HG03442 (cell line): ENCODE data around the gene VEZF1.

ENCODE experiments used
- ATAC-seq: cut with Tn5 transposase; IDR thresholded peaks from one replicate; pipeline ENCODE4 v1.9.1; 2021; ENCODE audit warnings: mild to moderate bottlenecking, moderate library complexity; ENCODE audit not compliant: unreplicated experiment

VEZF1 gene

DNA sequence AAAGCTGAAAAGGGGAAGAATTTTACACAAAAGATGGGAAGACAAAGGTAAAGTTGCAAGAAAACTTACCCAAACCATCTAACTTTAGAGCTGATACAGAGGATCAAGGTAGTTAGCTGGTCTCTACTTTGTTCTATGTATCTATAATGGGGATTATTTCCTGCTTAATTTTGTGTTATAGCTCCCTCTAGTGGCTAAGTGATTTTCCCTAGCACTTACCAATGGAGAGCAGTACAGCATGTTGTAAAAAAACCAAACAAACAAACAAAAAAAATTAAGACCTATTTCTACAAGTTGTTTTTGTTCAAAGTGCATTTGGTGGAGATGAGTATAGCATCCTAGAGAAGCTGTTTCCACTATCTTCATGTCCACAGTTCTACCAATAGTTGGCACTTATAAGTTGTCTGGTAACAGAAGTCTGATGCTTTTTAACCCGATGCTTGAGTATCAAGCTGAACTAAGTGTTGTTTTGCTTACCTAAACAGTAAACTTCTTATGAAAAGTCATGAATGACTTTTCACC, 11.5 kb upstream of the VEZF1 start:
- ATAC-seq, result no peak

DNA sequence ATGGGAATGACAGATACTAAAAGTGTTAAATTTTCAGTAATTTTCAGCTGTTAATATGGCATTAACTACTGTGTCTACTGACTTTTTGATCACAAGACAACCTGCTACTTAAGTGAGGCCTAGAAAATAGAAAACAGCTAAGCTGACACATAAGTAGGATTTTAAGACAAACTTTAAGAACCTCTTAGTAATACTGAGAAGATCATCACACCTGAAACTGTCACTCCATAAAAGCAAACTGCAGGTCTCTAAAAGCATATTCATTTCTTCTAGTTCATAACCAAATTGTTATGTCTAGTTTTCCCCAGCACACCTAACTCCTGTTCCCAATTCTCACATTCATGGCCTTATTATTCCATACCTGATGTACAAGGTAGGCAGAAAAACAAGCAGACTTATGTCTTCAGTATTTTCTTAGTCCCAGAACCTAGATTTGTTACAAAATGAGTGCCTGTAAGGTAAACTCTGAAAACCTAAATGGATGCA, 11.0 kb upstream of the VEZF1 start:
- no peak for ATAC-seq

DNA sequence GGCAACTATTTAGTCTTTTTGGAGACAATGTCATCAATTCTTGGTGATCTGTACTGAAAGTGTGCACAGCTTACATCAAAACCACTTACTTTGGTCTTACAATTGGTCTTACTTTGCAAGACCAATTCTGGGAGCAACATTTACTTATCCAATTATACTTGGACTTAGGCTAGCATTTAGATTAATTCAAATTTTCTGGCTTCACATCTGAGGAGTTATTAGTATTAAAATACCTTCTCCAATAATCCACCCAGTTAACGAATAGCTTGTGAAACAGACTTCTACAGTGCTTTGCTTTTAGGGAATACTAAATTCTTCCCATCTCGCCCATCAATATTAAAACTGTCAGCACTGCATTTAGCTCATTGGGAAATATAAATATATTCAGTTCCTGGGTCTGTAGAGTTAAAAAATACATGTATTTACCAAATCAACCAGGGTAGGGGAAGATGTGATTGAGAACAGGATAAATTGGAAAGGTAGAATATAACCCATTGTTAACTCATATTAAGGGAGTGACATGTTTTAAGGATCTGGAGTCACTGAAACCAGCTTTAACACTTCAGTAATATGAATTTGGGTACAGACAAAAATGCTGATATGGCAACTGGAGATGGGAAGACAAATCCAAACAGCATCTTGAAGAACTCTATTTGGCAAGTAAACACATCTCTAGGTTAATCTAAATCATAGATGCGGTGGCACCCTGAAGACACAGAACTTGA, 9.2 kb upstream of the VEZF1 start:
- ATAC-seq, result no peak

DNA sequence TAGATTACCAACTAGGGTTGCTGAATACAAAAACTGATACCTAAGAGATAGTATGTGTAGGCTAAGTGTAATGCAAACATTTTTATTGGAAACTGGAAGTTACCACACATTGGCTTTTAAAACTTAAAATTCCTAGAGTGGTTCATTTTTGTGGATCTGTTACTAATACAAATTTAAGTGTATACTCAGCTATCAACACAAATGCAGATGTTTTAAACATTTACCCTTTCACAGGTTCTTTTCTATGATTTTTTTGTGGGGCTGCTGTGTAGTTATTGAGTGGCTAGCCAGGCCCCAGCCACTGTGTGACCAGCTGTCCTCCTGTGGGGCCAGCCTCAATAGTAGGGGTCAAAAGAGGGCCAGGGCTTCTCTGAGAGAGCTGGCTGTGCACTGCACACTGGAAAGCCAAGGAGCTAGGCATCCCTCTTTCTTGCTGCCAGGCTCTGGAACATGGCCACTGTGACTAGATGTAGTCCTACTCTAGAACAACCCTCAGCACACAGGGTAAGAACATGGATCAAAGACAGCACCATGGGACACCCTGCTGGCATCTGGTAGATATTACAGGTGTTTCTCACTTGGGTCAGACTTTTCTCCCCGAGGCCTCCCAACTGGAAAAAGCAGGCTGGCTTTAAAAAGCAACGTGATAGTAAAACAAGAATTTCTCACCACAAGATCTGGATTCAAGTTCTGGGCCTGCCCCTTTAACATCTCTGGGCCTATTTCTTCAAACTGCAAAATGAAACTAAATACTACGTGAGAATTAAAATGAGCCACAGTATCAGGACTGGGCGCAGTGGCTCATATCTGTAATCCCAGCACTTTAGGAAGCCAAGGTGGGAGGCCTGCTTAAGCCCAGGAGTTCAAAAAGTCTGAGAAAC, 7.3 kb upstream of the VEZF1 start:
- ATAC-seq, result peak; percentile 64

DNA sequence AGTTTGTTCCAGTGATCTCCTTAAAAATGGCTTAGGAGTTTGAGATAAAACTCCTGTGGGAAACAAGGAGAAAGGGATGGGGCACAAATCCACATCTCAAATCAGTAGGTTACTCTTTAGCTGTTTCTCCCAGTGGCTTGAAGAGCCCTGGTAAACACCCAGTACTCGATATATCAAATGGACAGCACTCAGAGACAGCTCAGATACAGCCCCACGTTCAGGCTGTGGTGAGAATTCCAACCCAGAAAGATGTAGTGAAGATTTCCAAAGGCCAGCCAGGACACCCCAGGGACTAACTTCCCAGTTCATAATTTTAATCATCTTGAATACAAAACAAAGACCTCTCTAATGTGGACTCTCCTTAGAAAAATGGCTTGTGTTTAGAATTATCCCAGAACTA, 6.4 kb upstream of the VEZF1 start:
- no peak for ATAC-seq

DNA sequence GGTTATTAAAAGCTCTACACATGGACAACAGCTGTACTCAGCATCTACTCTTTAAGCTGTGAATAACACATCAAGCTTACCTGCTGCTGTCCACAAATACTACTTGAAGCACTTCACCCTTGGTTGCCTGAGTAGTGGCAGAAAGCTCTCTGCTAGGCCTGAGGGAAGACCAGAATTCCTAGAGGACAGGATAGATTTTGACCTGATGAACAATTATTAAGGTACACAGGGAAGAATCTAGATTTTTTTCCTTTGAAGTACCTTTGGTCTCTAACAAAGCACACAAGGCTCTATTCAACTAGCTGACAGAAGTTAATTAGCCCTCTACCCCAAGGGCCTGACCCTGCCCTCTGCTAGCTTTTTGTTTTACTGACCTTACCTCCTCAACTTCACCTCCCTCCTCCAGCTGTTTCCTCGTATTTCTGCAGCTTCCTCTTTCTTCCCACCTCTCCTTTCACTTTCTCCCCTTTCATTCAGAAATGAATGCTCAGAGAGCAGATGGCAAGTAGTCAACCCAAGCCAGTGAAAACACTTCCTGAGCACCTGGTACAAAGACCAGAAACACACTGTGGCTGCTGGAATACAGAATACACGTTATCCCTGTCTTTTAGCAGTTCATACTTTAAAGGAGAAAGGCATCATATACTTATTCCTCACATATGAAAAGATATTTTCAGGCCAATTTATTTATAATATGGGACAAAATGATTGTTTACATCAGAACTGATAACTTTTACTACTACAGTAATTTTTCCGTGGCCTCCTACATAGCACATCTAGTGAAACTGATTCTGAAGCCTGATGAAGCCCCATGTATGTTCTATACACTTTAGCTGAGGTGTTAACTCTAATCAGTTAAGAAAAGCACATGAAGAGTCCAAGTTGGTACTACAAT, 5.7 kb upstream of the VEZF1 start:
- no peak for ATAC-seq

DNA sequence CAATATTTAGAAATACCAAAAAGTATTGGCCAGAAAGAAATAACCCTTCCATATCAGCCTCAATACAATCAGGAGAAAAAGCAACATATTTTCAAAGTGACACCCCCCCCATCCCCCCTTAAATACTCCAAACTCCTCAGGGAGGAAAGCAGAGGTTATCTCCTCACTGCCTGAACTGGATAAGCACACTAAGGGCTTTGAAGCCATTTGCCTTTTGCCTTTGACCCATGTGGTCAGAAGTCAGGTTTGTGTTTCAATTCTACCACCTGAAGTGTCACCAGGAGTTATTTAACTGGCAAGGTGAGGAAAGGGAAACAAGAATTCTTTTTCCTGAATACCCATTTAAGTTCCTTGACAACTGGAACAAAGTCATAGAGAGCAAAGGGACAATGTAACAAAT, 3.5 kb upstream of the VEZF1 start:
- no peak for ATAC-seq

DNA sequence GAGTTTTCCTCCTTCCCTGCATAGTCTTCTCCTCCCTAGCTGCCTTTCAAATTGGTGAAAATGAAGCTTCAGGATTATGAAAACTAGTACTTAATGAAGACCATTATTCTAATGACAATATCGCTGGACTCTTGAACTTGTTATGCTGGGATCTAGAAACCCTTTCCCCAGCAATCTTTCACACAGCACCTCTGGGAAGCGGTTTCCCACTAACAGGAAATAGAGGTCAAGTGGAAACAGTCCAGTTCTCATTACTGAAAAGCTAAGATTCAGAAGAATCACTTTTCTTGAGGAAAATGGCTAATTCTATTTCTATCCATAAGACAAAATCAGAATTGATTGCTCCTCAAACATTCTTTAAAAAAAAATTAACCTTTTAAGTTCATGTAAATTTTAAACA, 2.0 kb upstream of the VEZF1 start:
- no peak for ATAC-seq

DNA sequence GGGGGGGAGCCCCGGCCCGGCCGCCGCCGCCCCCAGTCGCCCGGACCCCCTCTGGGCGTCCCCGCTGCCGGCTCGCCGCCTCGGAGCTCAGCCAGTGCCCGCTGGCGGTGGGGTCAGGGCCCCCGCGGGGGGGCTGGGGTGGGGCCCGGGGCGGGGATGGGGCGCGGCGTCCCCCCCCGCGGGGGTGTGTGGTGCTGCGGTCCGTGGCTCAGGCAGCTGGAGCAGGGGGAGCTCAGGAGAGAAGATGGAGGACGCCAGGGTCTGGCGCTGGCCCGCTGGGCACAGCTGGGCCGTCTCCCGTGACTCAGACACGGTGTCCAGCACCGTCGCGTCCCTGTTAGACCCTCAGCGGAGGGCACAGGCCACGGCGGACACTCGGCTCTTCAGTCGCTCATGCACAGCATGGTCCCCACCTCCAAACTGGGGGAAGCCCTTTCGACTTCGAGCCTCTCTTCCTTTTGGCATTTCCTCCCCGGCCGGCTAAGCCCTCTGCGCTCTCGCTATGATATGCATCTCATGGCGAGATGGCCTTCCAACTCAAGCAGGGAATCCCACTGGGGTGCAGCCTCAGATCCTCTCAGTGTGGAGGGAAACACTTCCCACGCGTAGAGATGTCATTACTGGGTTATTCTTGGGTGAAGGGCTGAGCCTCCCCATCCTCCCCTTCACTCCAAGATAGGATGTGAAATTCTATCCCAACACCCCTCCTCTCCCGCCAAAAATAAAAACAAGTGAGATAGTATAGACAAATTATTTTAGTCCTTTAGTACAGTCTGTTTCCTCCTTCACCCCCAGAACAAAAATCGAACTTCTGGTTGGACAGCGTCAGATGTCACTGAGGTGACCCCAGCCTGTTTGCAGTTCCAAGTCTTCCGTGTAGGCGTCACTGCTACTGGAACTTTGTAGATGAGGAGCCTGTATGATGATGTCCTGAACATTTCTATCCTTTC, 522 bp upstream of the VEZF1 start:
- ATAC-seq, result peak; percentile 75

DNA sequence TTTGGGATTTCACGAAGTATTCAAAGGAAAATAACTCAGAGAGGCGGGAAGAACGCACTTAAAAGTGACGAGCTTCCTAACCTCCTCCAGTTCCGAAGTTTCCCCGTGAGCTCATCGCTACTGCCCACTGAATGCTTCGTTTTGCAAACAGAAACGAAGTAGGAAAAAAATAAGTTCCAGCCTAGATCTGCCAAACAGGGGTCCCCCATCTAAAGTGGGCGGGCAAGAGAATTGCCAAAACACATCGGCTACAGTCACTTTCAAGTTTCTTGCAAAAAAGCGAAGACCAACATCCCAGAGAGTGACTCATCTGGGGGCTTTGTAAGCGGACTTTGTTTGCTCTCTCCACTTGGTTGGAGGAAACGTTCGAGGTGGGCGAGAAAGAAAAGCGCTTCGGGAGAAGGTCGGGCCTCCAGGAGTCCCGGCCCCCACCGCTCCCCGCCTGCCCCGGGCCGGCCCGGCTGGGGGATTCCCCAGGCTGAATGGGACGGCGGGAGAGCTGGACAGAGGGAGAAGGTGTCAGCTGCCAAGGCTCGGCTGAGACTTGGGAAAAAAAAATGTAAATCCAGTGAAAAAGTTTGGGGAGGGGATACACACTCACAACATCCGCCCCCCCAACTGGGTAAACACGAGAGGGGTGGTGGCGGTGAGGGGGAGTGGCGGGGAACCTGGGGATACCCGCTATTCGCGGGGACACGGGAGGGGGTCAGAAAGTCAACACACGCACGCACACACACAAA, 1.0 kb downstream of the VEZF1 start:
- ATAC-seq, result peak; percentile 16

DNA sequence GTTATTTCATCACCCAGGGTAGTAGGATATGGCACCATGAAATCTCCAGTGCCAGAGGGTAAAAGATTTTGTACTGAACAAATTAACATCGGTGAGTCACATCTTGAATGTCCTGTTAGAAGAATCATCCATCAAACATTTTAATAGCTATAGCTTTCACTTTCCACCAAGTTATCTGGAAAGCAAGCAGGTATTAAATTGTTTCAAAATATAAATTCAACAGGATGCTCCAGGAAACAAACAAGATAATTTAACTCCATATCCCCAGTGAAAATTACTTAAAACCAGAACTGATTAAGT, 2.4 kb downstream of the VEZF1 start:
- no peak for ATAC-seq

DNA sequence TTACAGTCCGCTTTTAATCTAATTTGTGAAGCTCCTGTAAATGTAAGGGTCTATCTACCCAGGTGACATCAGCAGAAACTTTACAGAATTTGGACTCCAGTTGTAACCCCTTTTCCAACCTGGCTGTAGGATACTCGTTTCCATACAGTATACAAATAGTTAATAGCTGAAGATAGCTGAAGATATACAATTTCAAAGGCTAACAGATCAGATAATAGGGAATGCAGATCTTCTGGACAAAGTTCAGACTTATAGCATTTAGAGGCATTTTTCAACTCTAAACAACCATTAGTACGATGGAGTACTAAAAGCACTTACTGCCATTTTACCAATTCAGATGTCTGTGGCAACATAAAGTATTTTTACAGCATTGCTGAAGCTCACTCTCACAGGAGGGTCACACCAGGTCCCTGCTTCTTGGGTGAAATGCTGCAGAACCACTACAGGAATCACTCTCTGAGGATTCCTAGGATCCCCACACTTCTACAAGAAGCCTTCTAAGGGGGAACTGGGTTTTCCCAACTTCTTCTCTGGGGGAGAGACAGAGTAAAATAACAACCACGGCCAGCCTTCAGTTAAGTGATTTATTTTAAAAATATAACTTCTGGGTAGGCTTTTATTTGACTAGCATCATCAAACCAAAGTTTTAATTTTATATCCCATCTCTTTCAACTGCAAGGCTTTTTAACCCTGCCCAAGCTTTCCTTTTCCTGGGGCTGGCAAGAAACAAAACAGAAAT, 2.9 kb downstream of the VEZF1 start:
- no peak for ATAC-seq

DNA sequence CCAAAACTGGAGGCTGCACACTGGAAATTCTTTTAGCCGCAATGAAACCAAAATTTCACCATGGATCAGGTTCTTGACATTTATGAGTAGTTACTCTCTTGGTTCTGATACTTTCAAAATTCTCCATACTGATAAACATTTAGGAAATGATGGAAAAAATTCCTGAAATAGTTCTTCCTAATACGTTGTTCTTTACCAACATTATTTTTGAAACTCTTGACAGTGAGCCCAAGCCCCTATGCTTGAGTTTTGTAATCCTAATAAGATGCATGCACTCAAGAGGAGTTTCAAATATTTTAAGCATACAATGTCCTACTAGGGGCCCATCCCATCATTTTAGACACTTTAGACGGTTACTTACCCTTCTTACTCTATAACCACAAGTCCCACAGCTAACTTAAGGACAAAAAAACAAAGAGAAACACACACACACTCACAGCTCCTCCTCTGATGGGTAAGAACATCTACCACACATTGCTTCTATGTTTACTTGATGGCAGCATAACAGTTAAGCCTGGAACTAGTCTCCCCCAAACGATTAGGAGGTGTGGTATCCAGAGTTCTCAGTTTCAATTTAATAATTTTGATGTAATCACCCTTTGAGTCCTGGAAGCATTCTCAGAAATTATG, 3.7 kb downstream of the VEZF1 start:
- ATAC-seq, result no peak

DNA sequence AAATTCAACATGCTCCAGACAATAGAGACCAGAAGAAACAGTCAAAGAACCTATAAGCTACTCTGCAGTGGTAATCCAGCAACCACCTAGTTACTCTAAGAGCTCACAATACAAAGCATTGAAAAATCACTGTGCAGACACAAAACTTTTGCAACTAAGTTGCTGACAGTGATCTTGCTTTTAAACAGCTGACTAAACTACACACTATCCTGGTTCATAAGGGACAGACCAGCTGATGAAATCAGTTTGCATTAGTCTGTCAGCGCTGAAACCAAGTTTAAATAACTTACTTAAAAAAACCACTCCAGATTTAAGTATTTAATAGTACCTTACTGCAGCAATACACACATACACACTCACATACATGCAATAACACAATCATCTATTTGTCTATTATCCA, 4.6 kb downstream of the VEZF1 start:
- ATAC-seq, result no peak

DNA sequence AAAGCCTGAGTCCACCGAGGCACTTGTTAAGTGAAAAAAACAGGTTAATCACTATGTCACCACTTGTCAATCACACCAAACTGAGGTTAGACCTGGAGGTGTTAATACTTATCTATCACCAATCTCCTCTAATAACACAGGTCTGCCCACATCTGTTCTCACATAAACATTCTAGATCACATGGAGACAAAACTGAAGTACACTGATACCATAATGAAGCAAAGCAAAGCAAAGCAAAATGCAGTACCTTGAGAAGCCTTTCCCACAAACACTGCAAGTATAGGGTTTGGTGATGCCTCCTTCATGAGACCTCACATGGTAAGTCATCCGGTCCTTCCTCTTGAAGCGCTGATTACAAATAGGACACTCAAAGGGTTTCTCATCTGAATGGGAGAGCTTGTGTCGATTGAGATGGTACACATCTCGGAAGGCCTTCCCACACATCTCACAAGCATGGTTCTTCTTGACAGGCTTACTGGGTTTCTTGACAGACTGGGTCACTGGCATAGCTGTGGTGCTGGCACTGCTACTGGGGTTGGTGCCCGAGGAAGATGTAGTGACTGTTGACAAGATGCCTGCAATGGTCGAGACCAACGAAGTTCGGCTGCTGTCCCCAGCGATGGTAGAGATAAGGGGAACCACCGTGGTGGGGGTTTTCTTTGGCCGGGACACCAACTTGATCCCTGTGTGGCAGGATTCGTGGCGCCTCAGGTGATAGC, 5.4 kb downstream of the VEZF1 start:
- no peak for ATAC-seq

DNA sequence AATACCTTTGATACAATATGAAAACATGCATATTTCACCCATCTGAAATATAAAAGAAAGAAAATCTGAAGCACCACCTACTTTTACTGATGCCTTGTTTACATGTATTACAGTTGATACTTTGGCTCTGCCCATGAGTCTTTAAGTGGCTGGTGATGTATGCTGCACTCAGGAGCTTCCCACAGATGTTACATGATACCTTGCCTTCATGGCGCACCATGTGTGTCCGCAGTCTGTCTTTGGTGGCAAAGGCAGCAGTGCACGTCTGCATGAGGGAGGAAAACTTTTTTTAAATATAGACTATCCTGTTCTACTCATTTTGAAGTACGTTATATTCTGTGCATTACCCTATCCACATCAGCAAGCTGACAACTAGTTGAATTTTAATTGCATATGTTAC, 7.5 kb downstream of the VEZF1 start:
- no peak for ATAC-seq

DNA sequence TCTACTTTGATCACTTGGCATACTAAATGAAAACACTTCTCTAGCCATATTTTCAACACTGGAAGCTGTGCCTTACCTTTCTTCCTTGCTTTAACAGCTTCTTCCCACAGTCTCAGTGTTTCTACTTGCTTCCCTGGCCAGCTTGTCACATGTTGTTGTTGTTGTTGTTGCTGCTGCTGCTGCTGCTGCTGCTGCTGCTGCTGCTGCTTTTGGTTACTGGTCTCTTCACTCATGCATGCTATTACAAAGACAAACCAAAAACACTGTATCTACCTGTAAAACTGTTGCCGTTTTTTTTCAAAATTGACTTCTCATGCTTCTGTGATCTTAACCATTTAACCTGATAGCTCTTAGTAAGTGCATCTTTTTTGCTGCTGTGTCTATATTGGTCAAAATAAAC, 9.0 kb downstream of the VEZF1 start:
- no peak for ATAC-seq

DNA sequence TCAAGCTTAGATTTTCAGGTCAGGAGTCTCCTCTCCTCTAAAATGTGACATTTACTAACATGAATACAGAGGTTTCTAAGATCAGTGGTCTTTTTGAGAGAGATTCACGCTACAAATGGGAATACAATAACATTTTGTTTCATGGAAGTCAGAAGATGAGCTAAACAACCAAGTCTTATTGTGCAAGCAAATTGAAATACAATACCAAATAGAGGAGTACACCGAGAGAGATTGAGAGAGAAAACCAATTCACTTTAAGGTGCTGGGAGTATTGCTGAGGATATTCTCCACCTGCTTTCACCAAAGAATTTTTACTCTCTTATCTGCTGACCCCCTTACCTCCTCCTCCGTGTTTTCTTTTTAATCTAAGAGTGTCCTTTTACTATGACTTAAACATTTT, 11.5 kb downstream of the VEZF1 start:
- no peak for ATAC-seq
